ENCODE data around the gene NTM.

- no peak for TF ChIP-seq POLR2AphosphoS5 (IDR thresholded peaks at IDR 0.05; ENCODE audit: low read depth, low read length)
- TF ChIP-seq POLR2A (IDR thresholded peaks at IDR 0.05; ENCODE audit: low read depth, low read length) = no peak
- no peak for TF ChIP-seq TAF1 (IDR thresholded peaks at IDR 0.05; ENCODE audit: borderline replicate concordance, low read depth, low read length)
Observed at GRCh38 chr11:131425285-131425684, 54.9 kb downstream of the NTM start.

All from GM12892 (cell line).